Naive thymus-derived CD4-positive, alpha-beta T cell (primary cell): ENCODE results near the gene LRRK1. TPM values are rescaled to one million over a fixed set of nuclear protein-coding genes. Genes with fewer than 3 reads are reported as not detected.

ENCODE experiments used
- ATAC-seq: fragments of 150-1000 bp; cut with Tn5 transposase; 2 replicates; pipeline ENCODE4 v1.10.0; 2021; ENCODE audit warnings: mild to moderate bottlenecking, moderate library complexity
- CTCF ChIA-PET: fragments of 350-600 bp; sonication (Branson Sonifier 250); formaldehyde crosslinking; loops from one replicate; lab custom pipeline; 2021; ENCODE audit warnings: antibody characterized with exemption; lab: Charles Lee
- POLR2A ChIA-PET: fragments of 350-600 bp; sonication (Branson Sonifier 250); formaldehyde crosslinking; loops from one replicate; lab custom pipeline; 2021; ENCODE audit warnings: antibody characterized with exemption, inconsistent platforms; lab: Charles Lee
- DNase-seq, 9 donors: peaks; one replicate each; pipeline versions ENCODE4 v3.0.0 to v3.0.0-alpha.2; 2020 to 2022; ENCODE audit warnings: mixed read lengths in 1 of 9
- H3K27ac ChIP-seq: one replicate; pipeline ENCODE4 v1.7.0; 2013; ENCODE audit warnings: mild to moderate bottlenecking, low read depth, low read length, moderate library complexity
- H3K27me3 ChIP-seq, 2 donors: one replicate each; pipeline ENCODE4 v1.7.0; 2013; ENCODE audit warnings: low read length in 2 of 2, mild to moderate bottlenecking in 2 of 2, moderate library complexity in 2 of 2; ENCODE audit not compliant: control insufficient read depth in 2 of 2, insufficient read depth in 2 of 2
- H3K36me3 ChIP-seq, 3 experiments: 1 replicate in 2 of 3; 2 replicates in 1 of 3; pipeline ENCODE4 v1.7.0; 2013; ENCODE audit warnings: low read length in 3 of 3, mild to moderate bottlenecking in 3 of 3, moderate library complexity in 1 of 3; ENCODE audit not compliant: insufficient read depth in 3 of 3, control insufficient read depth in 2 of 3
- H3K4me1 ChIP-seq, 2 donors: one replicate each; pipeline ENCODE4 v1.7.0; 2013; ENCODE audit warnings: low read length in 2 of 2, mild to moderate bottlenecking in 2 of 2, moderate library complexity in 1 of 2; ENCODE audit not compliant: control insufficient read depth in 2 of 2, insufficient read depth in 2 of 2
- H3K4me3 ChIP-seq: 2 replicates; pipeline ENCODE4 v1.7.0; 2013; ENCODE audit warnings: mild to moderate bottlenecking, low read length
- H3K9me3 ChIP-seq, 3 experiments: 1 replicate in 2 of 3; 2 replicates in 1 of 3; pipeline ENCODE4 v1.7.0; 2013; ENCODE audit warnings: low read length in 3 of 3; ENCODE audit not compliant: control insufficient read depth in 2 of 3
- H3K27ac Mint-ChIP-seq, 9 donors: one replicate each; pipeline ENCODE4 v1.8.0; 2020 to 2022; ENCODE audit warnings: mixed read lengths in 9 of 9, mild to moderate bottlenecking in 8 of 9, moderate library complexity in 5 of 9, inconsistent platforms in 2 of 9
- H3K27me3 Mint-ChIP-seq, 5 donors: one replicate each; pipeline ENCODE4 v1.8.0; 2021 to 2022; ENCODE audit warnings: mixed read lengths in 5 of 5, mild to moderate bottlenecking in 1 of 5
- H3K36me3 Mint-ChIP-seq, 5 donors: one replicate each; pipeline ENCODE4 v1.8.0; 2020 to 2022; ENCODE audit warnings: mixed read lengths in 5 of 5, mild to moderate bottlenecking in 3 of 5, inconsistent platforms in 1 of 5
- H3K4me1 Mint-ChIP-seq, 7 donors: one replicate each; pipeline ENCODE4 v1.8.0; 2020 to 2022; ENCODE audit warnings: mixed read lengths in 7 of 7, mild to moderate bottlenecking in 3 of 7, inconsistent platforms in 1 of 7
- H3K4me3 Mint-ChIP-seq, 10 donors: one replicate each; pipeline ENCODE4 v1.8.0; 2020 to 2022; ENCODE audit warnings: mild to moderate bottlenecking in 10 of 10, mixed read lengths in 10 of 10, moderate library complexity in 6 of 10, inconsistent platforms in 2 of 10
- H3K9me3 Mint-ChIP-seq, 11 donors: one replicate each; pipeline ENCODE4 v1.8.0; 2020 to 2022; ENCODE audit warnings: mixed read lengths in 11 of 11, mild to moderate bottlenecking in 4 of 11, inconsistent platforms in 1 of 11, moderate library complexity in 1 of 11
- intact Hi-C, 2 donors: fragments of 100-400 bp; cut with micrococcal nuclease; formaldehyde crosslinking; loops; one replicate each; pipeline ENCODE4 v1.15.1; 2023
- polyA plus RNA-seq, 2 donors: library from polyadenylated mRNA; unstranded; fragments of 300-500 nt; fragmentation: Illumina TruSeq; gene quantifications; one replicate each; pipeline ENCODE4 v1.2.3, GENCODE V29; 2021
- total RNA-seq, 6 experiments: library from RNA in 5 of 6; stranded (reverse) in 5 of 6; gene quantifications; 1 replicate in 5 of 6; 2 replicates in 1 of 6; pipeline ENCODE4 v1.2.3 and lab custom pipeline; 2021 to 2026

The LRRK1 gene
- total and polyA plus RNA-seq, 7 experiments from 2014 or later: 0.54 to 15.1 (median 0.60) TPM; not detected in 2

DNA sequence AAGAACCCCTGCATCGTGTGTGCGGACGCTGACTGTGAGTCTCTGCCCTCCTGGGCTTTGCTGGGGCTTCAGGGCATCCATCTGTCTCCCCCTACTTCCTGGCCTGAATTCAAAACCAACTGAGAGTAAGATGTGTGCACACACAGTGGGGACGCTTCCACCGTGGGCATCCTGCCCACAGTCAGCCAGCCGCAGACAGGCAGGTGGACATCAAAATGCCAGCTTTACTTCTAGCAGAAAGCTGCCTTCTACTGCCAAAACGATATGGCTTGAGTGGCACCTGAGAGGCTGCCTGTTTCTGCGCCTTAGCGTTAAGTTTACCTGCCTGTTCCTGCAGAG lies 21.0 kb upstream of the LRRK1 start:
- Mint-ChIP-seq H3K27ac (no peak overlapping the region), H3K27me3 (peaks cover 7 to 37% (median 13%) of the 10 kb centered on the region in 5 donors), H3K4me3 (no peak overlapping the region), H3K4me1 (no peaks in the 10 kb centered on the region), H3K9me3 (no peaks in the 10 kb centered on the region), H3K36me3 (no peaks in the 10 kb centered on the region)
- H3K27me3 ChIP-seq: no peaks in the 10 kb centered on the region
- no peak for DNase-seq
- H3K4me1 ChIP-seq: no peaks in the 10 kb centered on the region
- H3K36me3 ChIP-seq: no peaks in the 10 kb centered on the region
- H3K9me3 ChIP-seq: no peaks in the 10 kb centered on the region
- POLR2A ChIA-PET: no interaction called here
- CTCF ChIA-PET: no interaction called here
- ATAC-seq: no peak
- no peak overlapping the region for H3K4me3 ChIP-seq
- intact Hi-C loops: no loop called here
- no peak overlapping the region for H3K27ac ChIP-seq

- Mint-ChIP-seq H3K4me1 (no peaks in the 10 kb centered on the region), H3K9me3 (no peaks in the 10 kb centered on the region), H3K27me3 (peaks cover 4 to 30% (median 7%) of the 10 kb centered on the region in 5 donors), H3K27ac (no peak overlapping the region), H3K36me3 (no peaks in the 10 kb centered on the region), H3K4me3 (no peak overlapping the region)
- ATAC-seq (no peak), DNase-seq (no peak)
- Histone ChIP-seq H3K4me1 (no peaks in the 10 kb centered on the region), H3K27me3 (no peaks in the 10 kb centered on the region), H3K9me3 (no peaks in the 10 kb centered on the region), H3K27ac (no peak overlapping the region), H3K4me3 (no peak overlapping the region), H3K36me3 (no peaks in the 10 kb centered on the region)
- POLR2A ChIA-PET: no interaction called here
- CTCF ChIA-PET: no interaction called here
- intact Hi-C loops: no loop called here
These were observed 20.3 kb upstream of the LRRK1 start for GRCh38 chr15:100898661-100899462.

DNA sequence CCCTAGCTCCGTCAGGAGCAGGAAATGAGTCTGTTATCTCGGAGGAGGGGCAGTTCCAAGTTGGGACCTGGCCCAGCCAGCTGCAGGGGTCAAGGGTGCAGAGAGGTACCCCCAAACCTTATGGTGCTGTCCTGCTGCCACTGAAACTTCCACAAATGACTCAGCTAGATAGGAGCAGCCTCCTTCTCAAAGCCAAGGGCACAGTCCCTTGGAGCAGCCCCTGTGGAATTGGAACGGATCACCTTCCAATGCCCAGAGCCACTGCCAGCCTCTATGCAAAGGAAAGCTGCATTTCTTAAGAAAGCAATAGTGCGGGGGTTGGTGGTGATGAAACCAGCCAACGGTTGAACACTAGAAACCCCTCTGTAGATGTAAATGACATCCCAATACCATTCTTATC lies 19.6 kb upstream of the LRRK1 start:
- Mint-ChIP-seq H3K4me3 (no peak overlapping the region), H3K27me3 (peaks cover 0 to 27% (median 7%) of the 10 kb centered on the region in 5 donors), H3K36me3 (no peaks in the 10 kb centered on the region), H3K27ac (no peak overlapping the region), H3K9me3 (peaks cover 0 to 3% (median 0%) of the 10 kb centered on the region in 11 donors), H3K4me1 (no peaks in the 10 kb centered on the region)
- Histone ChIP-seq H3K4me3 (no peak overlapping the region), H3K27me3 (no peaks in the 10 kb centered on the region), H3K4me1 (no peaks in the 10 kb centered on the region), H3K9me3 (no peaks in the 10 kb centered on the region), H3K27ac (no peak overlapping the region), H3K36me3 (no peaks in the 10 kb centered on the region)
- ATAC-seq (no peak), DNase-seq (no peak)
- CTCF ChIA-PET: no interaction called here
- intact Hi-C loops: no loop called here
- POLR2A ChIA-PET: no interaction called here

- H3K4me1 Mint-ChIP-seq: no peaks in the 10 kb centered on the region
- no peaks in the 10 kb centered on the region for H3K27me3 ChIP-seq
- H3K9me3 ChIP-seq: no peaks in the 10 kb centered on the region
- H3K4me3 ChIP-seq: no peak overlapping the region
- peaks cover 0 to 24% (median 4%) of the 10 kb centered on the region in 5 donors for H3K27me3 Mint-ChIP-seq
- ATAC-seq (no peak), DNase-seq (no peak)
- ChIA-PET POLR2A (no interaction called here), CTCF (no interaction called here)
- H3K9me3 Mint-ChIP-seq: peaks cover 0 to 3% (median 0%) of the 10 kb centered on the region in 11 donors
- H3K36me3 Mint-ChIP-seq: no peaks in the 10 kb centered on the region
- no peaks in the 10 kb centered on the region for H3K4me1 ChIP-seq
- H3K27ac Mint-ChIP-seq: no peak overlapping the region
- intact Hi-C loops: no loop called here
- H3K4me3 Mint-ChIP-seq: no peak overlapping the region
- no peak overlapping the region for H3K27ac ChIP-seq
- no peaks in the 10 kb centered on the region for H3K36me3 ChIP-seq
These were observed 18.9 kb upstream of the LRRK1 start for GRCh38 chr15:100900136-100900794.

DNA sequence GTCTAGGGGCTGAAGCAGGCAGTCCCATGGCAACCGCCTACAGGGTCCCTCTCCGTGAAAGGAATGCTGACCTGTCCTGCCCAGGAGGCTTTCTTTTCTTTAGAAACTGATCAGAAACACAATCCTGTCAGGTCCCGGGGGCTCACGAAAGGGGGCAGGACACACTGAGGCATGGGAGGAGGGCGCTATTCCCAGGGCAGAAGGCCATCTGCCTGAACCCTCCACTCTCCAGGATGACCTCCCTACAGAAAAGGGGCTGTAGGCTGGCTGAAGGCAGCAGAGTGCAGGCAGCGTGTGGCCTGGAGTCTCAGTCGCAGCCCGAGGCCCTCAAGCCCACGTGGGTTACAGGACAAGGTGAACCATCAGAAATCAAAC lies 18.4 kb upstream of the LRRK1 start:
- Histone ChIP-seq H3K4me3 (no peak overlapping the region), H3K9me3 (no peaks in the 10 kb centered on the region), H3K27ac (no peak overlapping the region), H3K4me1 (no peaks in the 10 kb centered on the region), H3K36me3 (no peaks in the 10 kb centered on the region), H3K27me3 (no peaks in the 10 kb centered on the region)
- intact Hi-C loops: no loop called here
- Mint-ChIP-seq H3K4me1 (no peaks in the 10 kb centered on the region), H3K27me3 (peaks cover 0 to 29% (median 3%) of the 10 kb centered on the region in 5 donors), H3K27ac (peak overlapping the region in 1 of 9 donors; percentile 83), H3K9me3 (peaks cover 0 to 3% (median 0%) of the 10 kb centered on the region in 11 donors), H3K4me3 (no peak overlapping the region), H3K36me3 (no peaks in the 10 kb centered on the region)
- POLR2A ChIA-PET: no interaction called here
- CTCF ChIA-PET: no interaction called here
- no peak for ATAC-seq
- DNase-seq: no peak

- Histone ChIP-seq H3K4me1 (no peaks in the 10 kb centered on the region), H3K27ac (no peak overlapping the region), H3K36me3 (no peaks in the 10 kb centered on the region), H3K27me3 (no peaks in the 10 kb centered on the region), H3K9me3 (no peaks in the 10 kb centered on the region), H3K4me3 (no peak overlapping the region)
- Mint-ChIP-seq H3K4me1 (no peaks in the 10 kb centered on the region), H3K9me3 (peaks cover 0 to 3% (median 0%) of the 10 kb centered on the region in 11 donors), H3K27ac (no peak overlapping the region), H3K4me3 (no peak overlapping the region), H3K27me3 (peaks cover 0 to 34% (median 3%) of the 10 kb centered on the region in 5 donors), H3K36me3 (no peaks in the 10 kb centered on the region)
- ATAC-seq: no peak
- ChIA-PET CTCF (no interaction called here), POLR2A (no interaction called here)
- intact Hi-C loops: no loop called here
- DNase-seq: no peak
These were observed 17.9 kb upstream of the LRRK1 start for GRCh38 chr15:100901296-100901695.
